Kidney epithelial cell (primary cell): Measurements from ENCODE around the gene DOHH. TPM values are rescaled to one million over a fixed set of nuclear protein-coding genes. Genes with fewer than 3 reads are reported as not detected.

Experiments
- DNase-seq: peaks from one replicate; pipeline ENCODE4 v3.0.0-alpha.2; 2010; ENCODE audit warnings: low read depth
- H3K27me3 ChIP-seq: 2 replicates; pipeline ENCODE4 v1.6.0; 2011; ENCODE audit warnings: low read length; ENCODE audit not compliant: control insufficient read depth, insufficient read depth
- H3K36me3 ChIP-seq: 2 replicates; pipeline ENCODE4 v1.5.1; 2011; ENCODE audit warnings: low read length; ENCODE audit not compliant: control insufficient read depth, insufficient read depth
- H3K4me3 ChIP-seq: 2 replicates; pipeline ENCODE4 v1.5.1; 2011; ENCODE audit warnings: low read depth, mild to moderate bottlenecking, control low read depth, low read length
- CTCF ChIP-seq: IDR thresholded peaks from 2 replicates; pipeline ENCODE4 v1.5.1; 2011; ENCODE audit warnings: mild to moderate bottlenecking, moderate library complexity, low read length, control low read depth, inconsistent platforms; ENCODE audit not compliant: insufficient read depth, poor library complexity, severe bottlenecking
- total RNA-seq: library from RNA; depleted of rRNA; stranded (reverse); fragments of >200 nt; gene quantifications from 2 replicates; pipeline ENCODE4 v1.2.3, GENCODE V29; 2015

Gene DOHH
- total RNA-seq, 1 donor from 2014 or later = 33.0 TPM

- TF ChIP-seq CTCF = no peak
- H3K4me3 ChIP-seq = no peak overlapping the region
- no peaks in the 10 kb centered on the region for H3K27me3 ChIP-seq
- H3K36me3 ChIP-seq = peaks cover 3% of the 10 kb centered on the region
- DNase-seq = no peak
Observed at GRCh38 chr19:3441986-3442329, 58.5 kb downstream of the DOHH start.

DNA sequence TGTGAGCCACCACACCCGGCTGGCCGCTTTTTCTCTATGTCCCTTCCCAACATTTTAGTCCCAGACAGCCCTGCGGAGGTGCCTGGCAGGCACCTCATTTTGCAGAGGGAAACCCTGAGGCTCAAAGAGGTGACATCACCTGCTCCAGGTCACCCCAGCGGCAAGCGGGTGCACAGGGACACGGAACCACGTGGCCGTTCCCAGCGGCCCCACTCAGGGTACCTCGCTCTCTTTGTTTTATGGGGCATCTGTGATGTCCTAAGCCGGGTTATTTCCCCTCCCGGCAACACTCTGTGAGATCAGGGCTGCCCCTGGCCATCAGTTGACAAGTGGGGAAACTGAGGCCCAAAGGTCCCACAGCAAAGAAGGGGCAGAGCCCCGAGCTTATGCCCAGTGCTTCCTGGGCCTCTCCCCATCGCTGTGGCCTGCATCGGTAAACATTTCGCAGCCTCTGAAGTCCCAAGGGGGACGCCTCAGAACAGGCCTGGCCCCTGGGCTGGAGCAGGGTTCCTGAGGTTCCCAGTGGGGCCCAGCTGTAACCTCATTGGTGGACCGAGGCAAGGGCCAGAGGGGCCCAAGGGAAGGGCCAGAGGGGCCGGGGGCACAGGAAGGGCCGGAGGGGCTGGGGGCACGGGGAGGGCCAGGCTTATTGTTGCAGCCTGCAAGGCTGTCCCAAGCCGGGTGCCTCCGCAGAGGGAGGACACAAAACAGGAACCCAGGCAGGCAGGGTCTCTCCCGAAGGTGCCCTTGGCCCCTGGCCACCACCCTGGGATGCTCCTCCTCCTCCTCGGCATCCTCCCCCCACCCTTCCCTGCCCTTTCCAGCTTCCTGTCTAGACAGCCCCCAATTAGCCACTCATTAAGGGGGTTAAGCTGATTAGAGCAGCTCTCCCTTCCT lies 59.1 kb downstream of the DOHH start:
- no peaks in the 10 kb centered on the region for H3K27me3 ChIP-seq
- DNase-seq = no peak
- H3K4me3 ChIP-seq = no peak overlapping the region
- peaks cover 3% of the 10 kb centered on the region for H3K36me3 ChIP-seq
- no peak for TF ChIP-seq CTCF

Other genes with a start within 250 kb of the DOHH start
- gene NFIC, start 134.1 kb downstream of the DOHH start, total RNA-seq = 18.0 and 31.6 TPM in 2 replicates
- gene SMIM24, start 20.1 kb downstream of the DOHH start, total RNA-seq = 8.1 and 14.7 TPM in 2 replicates
- 0.62 and 1.2 TPM in 2 replicates for gene SMIM44, start 17.2 kb downstream of the DOHH start, total RNA-seq
- gene FZR1, start 5.6 kb upstream of the DOHH start, total RNA-seq = 51.9 and 57.6 TPM in 2 replicates
- not detected in 2 replicates for gene TEKTIP1, start 38.5 kb upstream of the DOHH start, total RNA-seq
- gene MFSD12, start 56.9 kb upstream of the DOHH start, total RNA-seq = 154 and 222 TPM in 2 replicates
- 77.8 and 84.5 TPM in 2 replicates for gene HMG20B, start 72.3 kb upstream of the DOHH start, total RNA-seq
- gene GIPC3, start 84.8 kb upstream of the DOHH start, total RNA-seq = 0.21 TPM in 1 of 2 replicates, not detected in the other
- gene TBXA2R, start 106.2 kb upstream of the DOHH start, total RNA-seq = 0.04 and 0.21 TPM in 2 replicates
- 46.6 and 48.7 TPM in 2 replicates for gene CACTIN, start 126.1 kb upstream of the DOHH start, total RNA-seq
- gene PIP5K1C, start 199.8 kb upstream of the DOHH start, total RNA-seq = 26.5 and 26.6 TPM in 2 replicates
- 1.7 and 7.8 TPM in 2 replicates for gene TJP3, start 207.7 kb upstream of the DOHH start, total RNA-seq